NOMO-1 treated with dmso at 0.1 percent for 144 hours (cell line): Measurements from ENCODE around the gene GAB1.

Experiments
- DNase-seq: peaks from one replicate; lab custom pipeline; 2025; ENCODE audit not compliant: unreplicated experiment; lab: John Stamatoyannopoulos, UW

The GAB1 gene

GRCh38 chr4:143383005-143383574 is 46.4 kb downstream of the GAB1 start:
- DNase-seq, result no peak

DNA sequence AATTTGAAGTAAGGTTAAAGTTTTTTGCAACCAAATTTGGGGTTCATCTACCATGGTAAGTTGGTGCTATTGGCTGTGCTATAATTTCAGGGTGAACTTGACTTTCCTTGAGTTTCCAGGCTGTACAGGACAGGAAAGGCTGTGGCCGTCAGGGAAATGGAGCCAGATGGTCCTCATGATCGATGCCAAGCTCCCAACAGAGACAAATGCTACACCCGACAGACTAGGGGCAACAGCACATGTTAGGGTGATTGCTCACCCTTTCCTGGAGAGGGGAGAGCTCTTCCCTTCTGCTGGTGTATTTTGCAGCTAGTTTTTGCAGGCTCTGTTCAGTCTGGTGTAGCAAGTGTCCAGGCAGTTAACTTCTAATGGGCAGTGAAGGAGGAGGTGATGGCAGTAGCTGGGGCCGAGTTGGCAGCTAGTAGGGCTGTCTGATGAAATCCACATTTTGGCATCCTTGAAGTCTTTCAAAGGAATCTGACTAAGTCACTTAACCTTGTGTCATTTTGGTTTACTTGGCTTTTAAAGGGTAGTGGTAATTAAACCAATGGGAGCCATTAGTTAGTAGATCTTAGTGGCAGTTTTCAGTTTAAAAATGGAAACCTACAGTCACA is 47.8 kb downstream of the GAB1 start:
- DNase-seq, result no peak

DNA sequence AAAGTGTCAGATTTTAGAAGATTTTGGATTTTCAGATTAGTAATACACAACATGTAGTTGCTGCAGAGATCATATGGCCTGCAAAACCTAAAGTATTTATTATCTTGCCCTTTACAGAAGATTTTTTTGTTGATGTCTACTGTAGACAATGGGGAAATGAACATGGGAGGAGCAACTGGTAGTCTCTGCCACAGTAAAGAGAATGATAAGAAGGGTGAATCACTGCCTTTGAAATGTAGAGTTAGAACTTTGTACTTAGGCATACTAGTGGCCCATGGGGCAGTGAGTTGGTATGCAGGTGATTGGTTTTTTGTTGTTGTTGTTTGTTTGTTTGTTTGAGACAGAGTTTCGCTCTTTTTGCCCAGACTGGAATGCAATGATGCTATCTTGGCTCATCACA is 50.1 kb downstream of the GAB1 start:
- no peak for DNase-seq

GRCh38 chr4:143389579-143390195 is 53.0 kb downstream of the GAB1 start:
- DNase-seq, result no peak

DNA sequence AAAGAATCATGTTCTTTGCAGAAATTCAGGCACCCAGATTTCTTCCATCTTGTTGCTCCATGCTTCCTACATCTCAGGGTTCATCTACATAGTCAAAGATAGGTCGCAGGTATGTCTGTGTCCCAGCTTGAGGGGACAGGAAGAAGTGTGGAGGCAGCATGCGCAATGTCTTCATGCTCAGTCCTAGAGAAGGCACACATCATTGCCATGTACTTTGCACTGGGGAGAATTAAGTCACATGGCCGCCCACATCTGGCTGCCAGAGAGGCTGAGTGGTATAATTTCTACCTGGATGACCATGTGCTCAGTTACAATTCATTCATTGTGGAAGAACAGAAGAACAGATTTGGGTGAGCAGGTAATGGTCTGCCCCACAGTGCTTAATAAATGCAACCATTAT is 54.1 kb downstream of the GAB1 start:
- DNase-seq, result no peak

DNA sequence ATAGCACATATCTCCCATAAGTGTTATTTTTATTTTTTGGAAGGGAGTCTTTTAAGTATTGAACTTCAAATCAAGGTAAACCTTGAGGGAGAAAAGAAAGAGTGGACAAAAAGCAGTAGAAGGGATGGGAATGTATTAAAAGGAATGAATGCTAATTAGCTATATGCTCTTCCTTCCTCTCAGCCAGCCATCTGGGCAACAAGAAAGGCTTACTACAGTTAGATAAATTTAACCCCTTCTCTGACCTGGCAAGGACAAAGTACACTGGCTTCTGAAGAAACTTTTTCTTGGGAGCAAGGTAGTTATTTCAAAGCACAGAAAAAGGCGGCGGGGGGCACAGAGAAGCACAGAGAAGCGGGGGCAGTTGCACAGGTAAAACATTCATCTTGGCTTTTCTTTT is 54.6 kb downstream of the GAB1 start:
- DNase-seq, result no peak

DNA sequence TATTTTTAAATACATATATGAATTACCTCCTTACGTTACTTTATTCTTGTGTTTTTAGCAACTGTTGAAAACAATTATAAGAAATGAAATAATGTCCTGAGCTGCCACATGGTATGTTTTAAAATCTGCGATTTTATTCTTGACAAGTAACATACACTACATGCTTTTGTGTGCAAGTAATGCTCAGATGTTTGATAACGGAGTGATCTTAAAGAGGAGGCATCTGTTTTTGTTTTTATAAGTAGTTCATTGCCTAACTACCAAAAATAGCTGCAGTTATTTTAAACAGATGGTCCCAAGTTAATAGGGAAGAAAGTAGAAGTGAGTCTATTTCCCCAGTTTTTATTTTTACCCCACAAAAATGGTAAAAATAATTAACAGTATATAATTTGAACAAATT is 55.2 kb downstream of the GAB1 start:
- DNase-seq, result no peak

DNA sequence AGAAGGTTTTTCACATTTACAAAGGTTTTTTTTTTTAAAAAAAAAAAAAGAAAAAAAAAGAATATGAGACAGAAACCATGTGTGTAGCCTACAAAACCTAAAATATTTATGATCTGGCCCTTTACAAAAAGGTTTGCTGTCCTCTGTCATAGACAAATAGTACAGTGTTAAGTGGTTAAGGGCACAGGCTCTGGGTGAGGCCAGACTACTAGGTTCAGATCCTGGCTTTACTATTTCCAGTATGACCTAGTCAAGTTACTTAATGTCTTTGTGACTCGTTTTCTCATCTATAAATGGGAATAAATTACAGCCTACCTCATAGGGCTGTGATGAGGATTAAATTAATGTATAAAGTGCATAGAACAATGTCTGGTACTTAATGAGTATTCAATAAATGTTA is 56.5 kb downstream of the GAB1 start:
- no peak for DNase-seq

- no peak for DNase-seq
These were observed 58.2 kb downstream of the GAB1 start for GRCh38 chr4:143394739-143395453.

- no peak for DNase-seq
These were observed 60.0 kb downstream of the GAB1 start for GRCh38 chr4:143396695-143397094.

GRCh38 chr4:143397335-143397734 is 60.7 kb downstream of the GAB1 start:
- no peak for DNase-seq

GRCh38 chr4:143397887-143398286 is 61.2 kb downstream of the GAB1 start:
- no peak for DNase-seq

DNA sequence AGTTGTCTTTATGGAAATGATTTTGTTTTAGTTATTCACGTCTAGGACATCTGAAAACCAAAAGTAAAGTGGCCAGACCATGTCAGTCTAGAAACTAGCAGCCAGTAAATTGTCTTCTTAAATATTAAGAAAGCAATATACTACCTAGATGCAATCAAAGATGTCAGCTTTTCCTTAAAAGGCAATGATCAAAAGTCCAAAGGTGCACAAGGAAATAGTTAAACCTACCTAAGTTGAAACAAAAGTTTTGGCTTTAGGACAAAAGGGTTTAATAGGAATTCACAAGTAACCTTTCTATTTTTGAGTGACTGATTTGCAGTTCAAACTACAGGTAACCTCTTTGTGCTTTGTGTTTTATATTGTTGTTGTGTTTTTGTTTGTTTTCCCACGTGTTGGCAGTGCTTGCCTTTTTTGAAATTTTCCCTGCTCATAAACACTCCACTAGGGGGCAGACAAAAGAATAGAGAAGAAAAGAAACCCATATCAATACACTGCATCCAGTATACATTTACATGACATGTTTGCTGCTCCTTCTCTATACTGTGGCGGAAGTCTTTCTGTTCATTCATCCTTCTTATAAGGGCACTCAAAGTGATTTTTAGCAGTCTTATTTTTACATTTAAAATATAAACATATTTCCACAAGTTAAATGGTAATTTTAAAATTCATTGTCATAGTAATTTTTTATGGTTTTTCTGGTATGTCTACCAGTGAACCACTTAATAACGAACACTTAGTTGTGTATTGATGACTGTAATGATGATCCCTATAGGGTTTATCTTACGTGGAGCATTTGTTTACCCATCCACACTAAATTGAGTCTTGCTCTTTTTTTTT is 62.7 kb downstream of the GAB1 start:
- peak; percentile 6 for DNase-seq

DNA sequence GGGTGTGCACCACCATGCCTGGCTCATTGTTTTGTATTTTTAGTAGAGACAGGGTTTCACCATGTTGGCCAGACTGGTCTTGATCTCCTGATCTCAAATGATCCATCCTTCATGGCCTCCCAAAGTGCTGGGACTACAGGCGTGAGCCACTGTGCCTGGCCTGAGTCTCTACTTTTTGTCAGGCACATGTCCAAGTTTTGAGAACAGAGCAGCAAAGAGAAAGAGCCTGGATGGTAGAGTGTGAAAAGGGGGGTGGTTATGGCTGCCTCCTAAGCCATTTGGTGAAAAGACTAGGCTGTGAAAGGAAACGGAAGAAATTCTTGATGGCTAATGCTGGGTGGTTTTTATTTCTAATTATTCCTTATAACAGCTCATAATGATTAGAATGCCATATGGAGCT is 63.4 kb downstream of the GAB1 start:
- no peak for DNase-seq

GRCh38 chr4:143402776-143403552 is 66.3 kb downstream of the GAB1 start:
- DNase-seq, result no peak

DNA sequence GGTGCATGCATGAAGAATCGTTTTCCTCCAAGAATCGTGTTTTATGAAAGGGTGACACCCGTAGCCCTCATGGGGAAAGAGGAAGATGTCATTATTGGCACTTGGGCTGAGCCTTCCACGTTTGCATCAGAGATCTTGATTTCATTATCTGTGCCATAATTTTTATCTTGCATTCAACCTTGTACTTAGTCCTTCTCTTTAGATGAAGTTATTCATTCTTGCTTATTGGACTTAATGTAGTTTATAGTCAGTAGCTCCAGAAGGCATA is 66.8 kb downstream of the GAB1 start:
- no peak for DNase-seq

- DNase-seq, result no peak
These were observed 67.9 kb downstream of the GAB1 start for GRCh38 chr4:143404555-143404954.

- no peak for DNase-seq
These were observed 68.5 kb downstream of the GAB1 start for GRCh38 chr4:143405075-143405730.

- no peak for DNase-seq
These were observed 69.8 kb downstream of the GAB1 start for GRCh38 chr4:143406523-143406922.

DNA sequence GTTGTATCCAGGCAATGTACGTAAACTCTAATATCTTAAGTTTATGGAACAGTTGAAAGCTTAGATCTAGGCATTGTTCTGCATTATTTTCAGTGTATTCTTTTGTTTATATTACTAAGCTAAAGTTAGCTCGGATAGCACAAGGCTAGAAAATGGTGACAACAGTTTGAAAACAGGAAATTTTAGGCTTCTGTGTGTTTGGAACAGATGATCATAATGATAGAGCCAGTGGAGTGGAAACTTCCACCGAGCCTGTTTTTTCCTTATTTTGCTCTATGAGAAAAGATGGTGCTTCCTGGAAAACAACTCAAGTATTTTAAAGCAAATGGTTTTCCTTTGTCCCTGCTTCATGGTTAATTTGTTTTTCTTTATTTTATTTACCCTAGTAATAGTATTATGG is 70.8 kb downstream of the GAB1 start:
- DNase-seq, result no peak
